ENCODE results near the gene CTSE. TPM values are rescaled to one million over a fixed set of nuclear protein-coding genes. Genes with fewer than 3 reads are reported as not detected.

Gene CTSE
- total and polyA plus RNA-seq, 8 donors = 6.7 to 966 (median 138) TPM

- H3K27me3 ChIP-seq = no peaks in the 10 kb centered on the region
- peaks cover 0 to 36% (median 10%) of the 10 kb centered on the region in 4 donors for H3K4me1 ChIP-seq
- WGBS, 5 donors = 81 to 91% (median 86%) methylated on average over 5 of the region's 5 CpGs
- no peak overlapping the region for H3K4me3 ChIP-seq
- TF ChIP-seq POLR2A (IDR thresholded peaks at IDR 0.05) = no peak
- no peak for TF ChIP-seq POLR2AphosphoS5 (IDR thresholded peaks at IDR 0.05)
- TF ChIP-seq EP300 (IDR thresholded peaks at IDR 0.05) = no peak
- no peak for TF ChIP-seq CTCF (IDR thresholded peaks at IDR 0.05)
- no peaks in the 10 kb centered on the region for H3K9me3 ChIP-seq
- H3K36me3 ChIP-seq = peaks cover 0 to 42% (median 21%) of the 10 kb centered on the region in 4 donors
- intact Hi-C loops (cut with DNase I; ENCODE audit: low total_unique reads) = no loop called here
- DNase-seq = no peak
- no peak overlapping the region for H3K27ac ChIP-seq
These were observed 9.1 kb downstream of the CTSE start for GRCh38 chr1:206014601-206015000.

GRCh38 chr1:206013026-206013795 lies 10.5 kb downstream of the CTSE start:
- no peak for DNase-seq
- H3K36me3 ChIP-seq = peaks cover 0 to 50% (median 21%) of the 10 kb centered on the region in 4 donors
- intact Hi-C loops (cut with DNase I; ENCODE audit: low total_unique reads) = no loop called here
- peak overlapping the region in 1 of 5 donors; percentile 73 for H3K27ac ChIP-seq
- 80 to 92% (median 88%) methylated on average over 6 of the region's 6 CpGs for WGBS, 5 donors
- no peaks in the 10 kb centered on the region for H3K27me3 ChIP-seq
- no peak overlapping the region for H3K4me3 ChIP-seq
- no peaks in the 10 kb centered on the region for H3K9me3 ChIP-seq
- TF ChIP-seq POLR2A (IDR thresholded peaks at IDR 0.05) (no peak), POLR2AphosphoS5 (IDR thresholded peaks at IDR 0.05) (no peak), EP300 (IDR thresholded peaks at IDR 0.05) (no peak), CTCF (IDR thresholded peaks at IDR 0.05) (no peak)
- peaks cover 0 to 36% (median 10%) of the 10 kb centered on the region in 4 donors for H3K4me1 ChIP-seq

DNA sequence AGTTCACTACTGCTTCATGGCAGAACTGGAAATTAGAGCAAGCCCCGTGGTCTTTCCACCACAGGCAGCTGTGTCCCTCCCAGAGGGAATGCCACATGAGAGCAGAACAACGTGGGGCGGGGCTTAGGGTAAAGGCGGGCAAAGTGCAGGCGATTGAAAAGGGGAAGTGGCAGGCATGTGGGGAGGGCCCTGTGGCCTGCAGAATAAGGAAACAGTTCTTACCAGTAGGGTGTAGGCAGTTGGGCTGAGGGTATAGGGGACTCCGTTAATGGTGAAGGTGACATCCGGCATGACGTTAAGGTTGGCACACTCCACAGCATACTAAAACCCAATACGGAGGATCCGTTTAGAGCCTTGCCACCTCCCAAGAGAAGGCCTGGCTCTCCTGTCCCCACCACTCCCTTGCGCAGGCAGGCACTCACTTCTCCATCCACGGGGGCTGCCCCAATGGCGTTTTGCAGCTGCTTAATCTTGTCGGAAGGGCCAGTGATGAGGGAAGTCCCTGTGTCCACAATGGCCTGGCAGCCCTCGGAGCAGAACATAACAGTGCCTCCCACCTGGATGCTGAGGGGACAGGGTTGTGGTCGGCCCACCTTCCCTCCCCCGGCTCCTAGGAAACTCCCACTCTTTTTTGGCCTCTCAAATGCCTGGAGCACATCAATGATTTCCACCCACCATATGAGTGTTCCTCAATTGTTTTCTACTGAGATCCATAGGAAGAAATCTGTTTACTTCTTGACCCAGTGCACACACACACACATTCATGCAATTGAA lies 11.4 kb downstream of the CTSE start:
- no peak overlapping the region for H3K4me3 ChIP-seq
- WGBS, 5 donors = 38 to 58% (median 50%) methylated on average over 17 of the region's 17 CpGs
- TF ChIP-seq POLR2AphosphoS5 (IDR thresholded peaks at IDR 0.05) (peak in 2 of 3 donors; percentile 20 to 65), CTCF (IDR thresholded peaks at IDR 0.05) (no peak)

GRCh38 chr1:206011057-206011456 lies 12.6 kb downstream of the CTSE start:
- WGBS, 5 donors = 78 to 88% (median 86%) methylated on average over 7 to 8 of the region's 8 CpGs
- H3K9me3 ChIP-seq = no peaks in the 10 kb centered on the region
- H3K36me3 ChIP-seq = peaks cover 0 to 49% (median 21%) of the 10 kb centered on the region in 4 donors
- no peak for DNase-seq
- peaks cover 1 to 44% (median 8%) of the 10 kb centered on the region in 4 donors for H3K4me1 ChIP-seq
- TF ChIP-seq POLR2A (IDR thresholded peaks at IDR 0.05) (no peak), CTCF (IDR thresholded peaks at IDR 0.05) (no peak), EP300 (IDR thresholded peaks at IDR 0.05) (no peak), POLR2AphosphoS5 (IDR thresholded peaks at IDR 0.05) (no peak)
- H3K27me3 ChIP-seq = no peaks in the 10 kb centered on the region
- intact Hi-C loops (cut with DNase I; ENCODE audit: low total_unique reads) = no loop called here
- no peak overlapping the region for H3K4me3 ChIP-seq
- peak overlapping the region in 3 of 5 donors; percentile 4 to 73 (median 66) for H3K27ac ChIP-seq

More for the DNA sequence above, 11.4 kb downstream of the CTSE start:
- Histone ChIP-seq H3K9me3 (no peaks in the 10 kb centered on the region), H3K4me1 (peaks cover 0 to 36% (median 8%) of the 10 kb centered on the region in 4 donors), H3K27me3 (no peaks in the 10 kb centered on the region), H3K36me3 (peaks cover 0 to 50% (median 21%) of the 10 kb centered on the region in 4 donors), H3K27ac (peak overlapping the region; percentile 16 to 73 (median 64))
- intact Hi-C loops (cut with DNase I; ENCODE audit: low total_unique reads) = no loop called here
- DNase-seq = peak; percentile 82 to 90

Measured in stomach (tissue), 9 donors.